Activated CD8-positive, alpha-beta memory T cell treated with anti-CD3 and anti-CD28 coated beads, Interleukin-2, amount 50 U/mL, for 4 hours (primary cell): ENCODE data around the gene SEMA4A.

Experiments
- DNase-seq: peaks from one replicate; pipeline ENCODE4 v3.0.0-alpha.2; 2020

Gene SEMA4A

GRCh38 chr1:156136970-156137483 lies 16.4 kb upstream of the SEMA4A start:
- DNase-seq: no peak

GRCh38 chr1:156138458-156138867 lies 14.9 kb upstream of the SEMA4A start:
- DNase-seq: no peak

- no peak for DNase-seq
Observed at GRCh38 chr1:156140879-156141707, 12.3 kb upstream of the SEMA4A start.

- DNase-seq: no peak
Observed at GRCh38 chr1:156143765-156144489, 9.5 kb upstream of the SEMA4A start.

- no peak for DNase-seq
Observed at GRCh38 chr1:156144742-156145141, 8.6 kb upstream of the SEMA4A start.

- no peak for DNase-seq
Observed at GRCh38 chr1:156145650-156146019, 7.8 kb upstream of the SEMA4A start.

GRCh38 chr1:156146020-156146768 lies 7.2 kb upstream of the SEMA4A start:
- no peak for DNase-seq

- no peak for DNase-seq
Observed at GRCh38 chr1:156146769-156147405, 6.5 kb upstream of the SEMA4A start.

- no peak for DNase-seq
Observed at GRCh38 chr1:156148216-156148615, 5.2 kb upstream of the SEMA4A start.

GRCh38 chr1:156149374-156150332 lies 3.7 kb upstream of the SEMA4A start:
- DNase-seq: no peak

GRCh38 chr1:156150333-156151011 lies 2.9 kb upstream of the SEMA4A start:
- no peak for DNase-seq

- no peak for DNase-seq
Observed at GRCh38 chr1:156151093-156151688, 2.2 kb upstream of the SEMA4A start.

GRCh38 chr1:156152628-156153027 lies 757 bp upstream of the SEMA4A start:
- no peak for DNase-seq

GRCh38 chr1:156154317-156154749 lies 948 bp downstream of the SEMA4A start:
- DNase-seq: no peak

- DNase-seq: no peak
Observed at GRCh38 chr1:156155756-156156510, 2.5 kb downstream of the SEMA4A start.

- DNase-seq: no peak
Observed at GRCh38 chr1:156157506-156157905, 4.1 kb downstream of the SEMA4A start.

GRCh38 chr1:156157966-156158365 lies 4.6 kb downstream of the SEMA4A start:
- DNase-seq: no peak

- DNase-seq: no peak
Observed at GRCh38 chr1:156160000-156160742, 6.8 kb downstream of the SEMA4A start.

GRCh38 chr1:156160743-156161171 lies 7.4 kb downstream of the SEMA4A start:
- peak; percentile 65 for DNase-seq
